Colonic mucosa (tissue), 4 donors: Measurements from ENCODE around the gene CFAP299. TPM values are rescaled to one million over a fixed set of nuclear protein-coding genes. Genes with fewer than 3 reads are reported as not detected.

ENCODE experiments used
- DNase-seq: peaks from one replicate; pipeline ENCODE4 v3.0.0-alpha.2; 2020
- H3K27ac ChIP-seq: fragments of 200-600 bp; one replicate; pipeline ENCODE4 v1.8.0; 2021
- H3K27me3 ChIP-seq: fragments of 200-600 bp; one replicate; pipeline ENCODE4 v1.8.0; 2021
- H3K36me3 ChIP-seq: fragments of 200-600 bp; one replicate; pipeline ENCODE4 v1.8.0; 2021
- H3K4me1 ChIP-seq: fragments of 200-600 bp; one replicate; pipeline ENCODE4 v1.8.0; 2021; ENCODE audit warnings: mild to moderate bottlenecking
- H3K4me3 ChIP-seq: fragments of 200-600 bp; one replicate; pipeline ENCODE4 v1.8.0; 2021
- H3K9ac ChIP-seq, 2 donors: one replicate each; pipeline ENCODE4 v1.7.0; 2013; ENCODE audit warnings: control low read depth in 2 of 2, low read depth in 2 of 2, low read length in 2 of 2
- H3K9me3 ChIP-seq: fragments of 200-600 bp; one replicate; pipeline ENCODE4 v1.8.0; 2021
- CTCF ChIP-seq: fragments of 200-600 bp; IDR thresholded peaks from one replicate; pipeline ENCODE4 v1.8.0; 2022; ENCODE audit warnings: antibody characterized with exemption, mild to moderate bottlenecking
- intact Hi-C: fragments of 100-400 bp; cut with DNase I; formaldehyde crosslinking; loops from one replicate; pipeline ENCODE4 v1.14.1; 2022
- total RNA-seq, 2 donors: library from RNA; stranded (reverse); fragmentation: NEBNext Ultra II Directional in 1 of 2; extraction: Animal tissue kit (Norgen Biotek cat#: 25700) in 1 of 2; gene quantifications; one replicate each; pipeline ENCODE4 v1.2.1, GENCODE V29; 2021
- donor health status: healthy.
- donor health status: DM: no; HTN: no; CAD: no.
- donor health status: DM: no; HTN: no; CAD: no.

CFAP299 gene
- total RNA-seq, 2 donors from 2014 or later, result not detected

DNA sequence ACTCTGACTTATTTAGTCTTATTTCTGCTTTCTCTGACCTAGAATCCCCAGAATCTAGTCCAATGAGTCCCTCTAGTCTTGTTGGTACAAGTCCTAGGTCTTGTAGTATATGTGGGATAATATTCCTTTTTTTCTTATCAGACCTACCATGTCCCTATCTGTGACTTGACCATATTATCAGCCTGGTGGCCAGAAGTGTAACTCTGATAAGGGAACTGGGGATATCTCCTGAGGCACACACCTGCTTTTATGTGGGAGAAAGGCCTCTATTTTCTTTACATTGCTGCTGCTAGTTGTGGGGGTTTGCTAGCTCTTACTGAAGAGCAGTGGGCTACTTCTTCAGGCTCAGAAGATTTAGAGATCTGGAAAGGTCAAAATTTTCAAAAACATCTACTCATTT is 38.6 kb downstream of the CFAP299 start:
- TF ChIP-seq CTCF, result no peak

GRCh38 chr4:80382090-80382832 is 46.7 kb downstream of the CFAP299 start:
- H3K27me3 ChIP-seq, result no peaks in the 10 kb centered on the region
- no peak overlapping the region for H3K4me3 ChIP-seq
- no peak overlapping the region for H3K9ac ChIP-seq
- no peak for TF ChIP-seq CTCF
- intact Hi-C loops, result no loop called here
- H3K9me3 ChIP-seq, result no peaks in the 10 kb centered on the region
- H3K27ac ChIP-seq, result no peak overlapping the region
- H3K36me3 ChIP-seq, result no peaks in the 10 kb centered on the region
- DNase-seq, result no peak
- no peaks in the 10 kb centered on the region for H3K4me1 ChIP-seq

More for the DNA sequence above, 38.6 kb downstream of the CFAP299 start:
- intact Hi-C loops, result no loop called here
- Histone ChIP-seq H3K27ac (no peak overlapping the region), H3K4me3 (no peak overlapping the region), H3K27me3 (no peaks in the 10 kb centered on the region), H3K36me3 (no peaks in the 10 kb centered on the region), H3K4me1 (no peaks in the 10 kb centered on the region), H3K9me3 (no peaks in the 10 kb centered on the region), H3K9ac (no peak overlapping the region)
- DNase-seq, result no peak

GRCh38 chr4:80385397-80386280 is 50.1 kb downstream of the CFAP299 start:
- Histone ChIP-seq H3K27ac (no peak overlapping the region), H3K4me3 (no peak overlapping the region), H3K27me3 (no peaks in the 10 kb centered on the region), H3K36me3 (no peaks in the 10 kb centered on the region), H3K9ac (no peak overlapping the region), H3K9me3 (no peaks in the 10 kb centered on the region), H3K4me1 (no peaks in the 10 kb centered on the region)
- TF ChIP-seq CTCF, result no peak
- intact Hi-C loops, result no loop called here
- DNase-seq, result no peak

GRCh38 chr4:80386281-80386886 is 50.9 kb downstream of the CFAP299 start:
- Histone ChIP-seq H3K27me3 (no peaks in the 10 kb centered on the region), H3K4me1 (no peaks in the 10 kb centered on the region), H3K4me3 (no peak overlapping the region), H3K27ac (no peak overlapping the region), H3K9ac (no peak overlapping the region), H3K9me3 (no peaks in the 10 kb centered on the region), H3K36me3 (no peaks in the 10 kb centered on the region)
- intact Hi-C loops, result no loop called here
- no peak for DNase-seq
- no peak for TF ChIP-seq CTCF

DNA sequence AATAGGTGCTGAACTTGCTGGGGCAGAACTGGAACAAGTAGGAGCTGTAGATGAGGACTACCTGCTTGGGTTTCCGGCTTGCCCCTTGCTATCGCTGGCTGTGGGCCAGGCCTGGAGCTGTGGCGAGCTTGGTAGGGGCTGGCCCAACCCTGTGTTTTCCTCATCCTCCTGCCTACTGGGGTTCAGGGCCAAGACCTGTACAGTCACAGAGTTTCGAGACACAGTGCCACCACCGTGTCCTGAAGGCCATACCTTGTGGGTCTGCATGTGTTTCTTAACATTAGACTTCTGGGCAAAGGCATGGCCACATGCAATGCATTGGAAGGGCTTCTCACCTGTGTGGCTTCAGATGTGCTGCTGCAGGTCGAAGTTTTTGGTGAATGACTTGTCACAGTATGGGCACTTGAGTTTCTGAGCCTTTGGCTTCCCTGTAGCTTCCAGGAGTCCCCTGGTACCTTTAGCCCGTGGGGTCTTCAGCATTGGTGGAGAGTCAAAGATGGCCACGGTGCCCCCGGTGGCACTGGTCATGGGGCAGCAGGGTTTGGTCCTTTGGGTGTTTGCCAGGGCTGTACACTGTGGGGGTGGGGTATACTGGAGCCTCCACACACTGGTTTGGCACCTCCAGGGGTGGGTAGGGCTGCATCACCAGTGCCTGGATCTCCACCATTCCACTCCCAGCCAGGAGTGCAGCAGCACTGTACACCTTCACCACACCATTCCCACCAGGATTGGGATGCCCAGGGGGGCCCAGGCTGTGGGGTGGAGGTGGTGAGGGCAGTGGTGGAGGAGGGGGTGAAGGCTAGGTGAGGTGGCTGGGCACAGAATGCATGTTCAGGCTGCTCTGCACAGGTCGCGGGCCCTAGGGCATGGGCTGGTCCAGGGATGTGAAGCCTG is 52.1 kb downstream of the CFAP299 start:
- H3K4me3 ChIP-seq, result no peak overlapping the region
- TF ChIP-seq CTCF, result no peak
- DNase-seq, result no peak
- no peaks in the 10 kb centered on the region for H3K9me3 ChIP-seq
- intact Hi-C loops, result no loop called here
- H3K27ac ChIP-seq, result no peak overlapping the region
- no peak overlapping the region for H3K9ac ChIP-seq
- no peaks in the 10 kb centered on the region for H3K4me1 ChIP-seq
- H3K36me3 ChIP-seq, result no peaks in the 10 kb centered on the region
- H3K27me3 ChIP-seq, result no peaks in the 10 kb centered on the region
